SK-N-SH (cell line): ENCODE results near the gene CARD18. TPM values are rescaled to one million over a fixed set of nuclear protein-coding genes. Genes with fewer than 3 reads are reported as not detected.

ENCODE experiments used
- CTCF ChIA-PET: fragments of 300-600, 350-600 bp; formaldehyde crosslinking; extraction: SDS; loops from one replicate; lab custom pipeline; 2021; lab: Yijun Ruan, JAX
- POLR2A ChIA-PET: fragments of 350-600 bp; sonication (Branson Sonifier 250); formaldehyde crosslinking; extraction: SDS; loops from one replicate; lab custom pipeline; 2020; ENCODE audit warnings: antibody characterized with exemption, inconsistent platforms; lab: Yijun Ruan, JAX
- DNase-seq: peaks from one replicate; pipeline ENCODE4 v3.0.0; 2012
- H2AFZ ChIP-seq: fragments of 200-600 bp; sonication (generic); 2 replicates; pipeline ENCODE4 v1.8.1; 2016; ENCODE audit warnings: antibody characterized with exemption, mild to moderate bottlenecking, low read depth
- H3F3A ChIP-seq: fragments of 200-600 bp; sonication (generic); replicated peaks from 2 replicates; pipeline ENCODE3; 2016; ENCODE audit warnings: antibody characterized with exemption, mild to moderate bottlenecking; ENCODE audit not compliant: insufficient read depth
- H3K27ac ChIP-seq, 2 experiments: fragments of 200-500 bp in 1 of 2; fragments of 200-600 bp in 1 of 2; sonication (Bioruptor generic) in 1 of 2; sonication (generic), shearing (Covaris generic) in 1 of 2; 2 replicates each; pipeline versions ENCODE4 v1.5.1 to v1.6.1; 2014 to 2016; ENCODE audit warnings: low read depth in 2 of 2, inconsistent platforms in 1 of 2, low read length in 1 of 2, mild to moderate bottlenecking in 1 of 2, mixed read lengths in 1 of 2
- H3K27me3 ChIP-seq: fragments of 200-600 bp; sonication (generic), shearing (Covaris generic); 2 replicates; pipeline ENCODE4 v1.6.1; 2016; ENCODE audit warnings: mixed run types; ENCODE audit not compliant: insufficient read depth
- H3K36me3 ChIP-seq, 2 experiments: fragments of 200-500 bp in 1 of 2; fragments of 200-600 bp in 1 of 2; sonication (Bioruptor generic) in 1 of 2; sonication (generic) in 1 of 2; replicated peaks in 1 of 2; 2 replicates each; pipeline versions ENCODE3 to v1.5.1; 2014 to 2016; ENCODE audit warnings: low read length in 1 of 2, mild to moderate bottlenecking in 1 of 2; ENCODE audit not compliant: insufficient read depth in 2 of 2, control insufficient read depth in 1 of 2
- H3K4me1 ChIP-seq, 2 experiments: fragments of 200-500 bp in 1 of 2; fragments of 200-600 bp in 1 of 2; sonication (Bioruptor generic) in 1 of 2; sonication (generic), shearing (Covaris generic) in 1 of 2; 2 replicates each; pipeline versions ENCODE4 v1.5.1 to v1.6.1; 2014 to 2016; ENCODE audit warnings: low read depth in 1 of 2, low read length in 1 of 2, mixed run types in 1 of 2; ENCODE audit not compliant: insufficient read depth in 2 of 2, control insufficient read depth in 1 of 2
- H3K4me2 ChIP-seq: fragments of 200-600 bp; sonication (generic), shearing (Covaris generic); 2 replicates; pipeline ENCODE4 v1.6.1; 2017; ENCODE audit warnings: mixed run types
- H3K4me3 ChIP-seq, 2 experiments: fragments of 200-500 bp in 1 of 2; fragments of 200-600 bp in 1 of 2; sonication (Bioruptor generic) in 1 of 2; sonication (generic), shearing (Covaris generic) in 1 of 2; 2 replicates each; pipeline versions ENCODE4 v1.5.1 to v1.8.1; 2014 to 2016; ENCODE audit warnings: low read depth in 2 of 2, inconsistent platforms in 1 of 2, low read length in 1 of 2, mild to moderate bottlenecking in 1 of 2, mixed read lengths in 1 of 2, moderate library complexity in 1 of 2
- H3K79me2 ChIP-seq: fragments of 200-600 bp; sonication (generic); 2 replicates; pipeline ENCODE4 v1.8.1; 2017; ENCODE audit warnings: mild to moderate bottlenecking; ENCODE audit not compliant: insufficient read depth
- H3K9ac ChIP-seq: fragments of 200-600 bp; sonication (generic); 2 replicates; pipeline ENCODE4 v1.6.1; 2017; ENCODE audit warnings: mixed run types
- H3K9me2 ChIP-seq: fragments of 200-600 bp; sonication (generic); 2 replicates; pipeline ENCODE4 v1.6.1; 2017; ENCODE audit warnings: mixed run types
- H3K9me3 ChIP-seq: fragments of 200-600 bp; sonication (generic); 2 replicates; pipeline ENCODE4 v1.6.1; 2017; ENCODE audit warnings: mixed run types, mild to moderate bottlenecking, moderate library complexity
- H4K20me1 ChIP-seq: fragments of 200-600 bp; sonication (generic); 2 replicates; pipeline ENCODE4 v1.6.1; 2017; ENCODE audit warnings: mild to moderate bottlenecking, mixed run types; ENCODE audit not compliant: insufficient read depth
- CTCF ChIP-seq: fragments of 200-600 bp; sonication (generic); IDR thresholded peaks from 2 replicates; pipeline ENCODE4 v1.6.1; 2017; ENCODE audit warnings: antibody characterized with exemption, mild to moderate bottlenecking, moderate library complexity
- ELF1 ChIP-seq: IDR thresholded peaks from 2 replicates; pipeline ENCODE4 v1.4.0; 2012
- EP300 ChIP-seq, 2 experiments: IDR thresholded peaks; 2 replicates each; pipeline versions ENCODE4 v1.4.0 to v1.6.1; 2012; ENCODE audit warnings: borderline replicate concordance in 1 of 2, low read depth in 1 of 2, low read length in 1 of 2
- FOSL2 ChIP-seq: IDR thresholded peaks from 2 replicates; pipeline ENCODE4 v1.4.0; 2012; ENCODE audit warnings: low read depth, mild to moderate bottlenecking, moderate library complexity, borderline replicate concordance
- FOXJ3 ChIP-seq: sonication (generic); formaldehyde crosslinking; IDR thresholded peaks from 2 replicates; pipeline ENCODE4 v1.5.1; 2020; ENCODE audit warnings: mild to moderate bottlenecking, missing genetic modification reagents
- GABPA ChIP-seq: IDR thresholded peaks from 2 replicates; pipeline ENCODE4 v1.4.0; 2012; ENCODE audit warnings: low read depth, mild to moderate bottlenecking
- MEF2A ChIP-seq: IDR thresholded peaks from 2 replicates; pipeline ENCODE4 v1.4.0; 2012; ENCODE audit warnings: low read depth, borderline replicate concordance
- MXI1 ChIP-seq: IDR thresholded peaks from 2 replicates; pipeline ENCODE4 v1.6.1; 2012; ENCODE audit warnings: mild to moderate bottlenecking, low read depth, low read length, improper control_type of control experiment
- NFIC ChIP-seq: IDR thresholded peaks from 2 replicates; pipeline ENCODE4 v1.4.0; 2012; ENCODE audit warnings: borderline replicate concordance
- NRF1 ChIP-seq: IDR thresholded peaks from 2 replicates; pipeline ENCODE4 v1.6.1; 2012; ENCODE audit warnings: low read depth, mild to moderate bottlenecking, low read length
- RFX5 ChIP-seq: IDR thresholded peaks from 2 replicates; pipeline ENCODE4 v1.6.1; 2012; ENCODE audit warnings: mild to moderate bottlenecking, improper control_type of control experiment, low read length
- RXRA ChIP-seq: IDR thresholded peaks from 2 replicates; pipeline ENCODE4 v1.4.0; 2012; ENCODE audit warnings: low read depth, mild to moderate bottlenecking, borderline replicate concordance
- TCF12 ChIP-seq: IDR thresholded peaks from 2 replicates; pipeline ENCODE4 v1.4.0; 2012
- USF2 ChIP-seq: fragments of 150-350 bp; IDR thresholded peaks from 2 replicates; pipeline ENCODE4 v1.6.1; 2017; ENCODE audit warnings: antibody characterized with exemption, low read length, low read depth, borderline replicate concordance
- ZBTB33 ChIP-seq: IDR thresholded peaks from 2 replicates; pipeline ENCODE4 v1.4.0; 2012; ENCODE audit warnings: low read depth, borderline replicate concordance
- WGBS: methylation state at CpG from one replicate; pipeline ENCODE4 v1.1.6; 2017; ENCODE audit warnings: low lambda C conversion rate; 5-methylcytosine and 5-hydroxymethylcytosine counted together
- polyA plus RNA-seq, 3 experiments: library from polyadenylated mRNA; depleted of rRNA; stranded (reverse); fragments of >200 nt; gene quantifications; 2 replicates each; pipeline ENCODE4 v1.2.3, GENCODE V29; 2012

CARD18 gene
- polyA plus RNA-seq, 1 of the 3 experiments (the other 2 are of a cell fraction), result not detected

DNA sequence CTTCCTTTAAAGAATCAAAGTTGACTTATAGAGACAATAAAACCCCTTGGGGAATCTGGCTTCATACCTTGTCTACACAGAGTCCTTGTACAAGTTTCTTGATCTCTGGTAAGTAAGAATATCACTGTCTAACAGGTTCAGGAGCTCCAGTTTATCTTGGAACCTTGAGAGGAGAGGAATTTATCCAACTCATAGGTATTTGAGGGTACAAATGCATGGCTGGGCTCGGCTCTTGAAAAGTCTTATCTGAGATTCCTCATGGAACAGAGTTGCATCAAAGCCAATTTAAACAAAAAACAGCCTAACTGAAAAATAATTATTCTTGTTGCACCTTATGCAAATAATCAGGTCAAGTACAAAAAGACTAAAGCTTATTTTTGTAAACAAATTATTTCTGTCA lies 33.4 kb downstream of the CARD18 start:
- Histone ChIP-seq H3K9me3 (no peaks in the 10 kb centered on the region), H3F3A (no peaks in the 10 kb centered on the region), H3K79me2 (no peaks in the 10 kb centered on the region), H3K27ac (no peak overlapping the region), H2AFZ (no peak overlapping the region), H3K36me3 (no peaks in the 10 kb centered on the region), H3K4me2 (no peak overlapping the region), H3K4me3 (no peak overlapping the region), H3K9ac (no peak overlapping the region), H4K20me1 (no peaks in the 10 kb centered on the region)
- CTCF ChIA-PET, result no interaction called here
- no peak for DNase-seq
- TF ChIP-seq EP300 (IDR thresholded peaks at IDR 0.05; ENCODE audit: borderline replicate concordance in 1 of 2, low read depth in 1 of 2, low read length in 1 of 2) (no peak), TCF12 (no peak), ZBTB33 (no peak), ELF1 (no peak), NFIC (no peak), CTCF (no peak), NRF1 (no peak), MEF2A (no peak)
- TF ChIP-seq, all 33 proteins: peak for 0
- POLR2A ChIA-PET, result no interaction called here
- 26% methylated on average over 1 of the region's 1 CpG for WGBS
- Histone ChIP-seq H3K27me3 (no peaks in the 10 kb centered on the region), H3K9me2 (no peaks in the 10 kb centered on the region), H3K4me1 (no peaks in the 10 kb centered on the region; a peak in 1 of 4 replicates)

DNA sequence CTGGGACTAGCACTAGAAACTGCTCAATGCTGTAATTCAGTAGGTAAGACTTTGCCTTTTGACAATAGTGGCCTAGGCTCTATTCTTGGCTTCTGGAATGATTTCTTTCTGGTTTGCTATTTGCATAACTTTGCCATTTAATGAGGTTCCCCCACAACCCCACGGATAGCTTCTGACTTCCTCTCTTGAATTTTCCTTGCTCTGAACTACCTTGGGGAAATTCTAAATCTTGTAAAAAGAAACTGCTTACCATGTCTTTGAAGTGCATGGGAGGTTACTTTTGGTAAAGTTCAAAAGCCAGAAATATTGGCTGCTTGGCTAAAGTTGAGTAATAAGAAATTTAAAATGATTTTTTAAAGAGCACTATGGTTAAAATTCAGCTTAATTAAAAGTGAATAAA lies 35.3 kb downstream of the CARD18 start:
- Histone ChIP-seq H3K9ac (no peak overlapping the region), H3K9me3 (no peaks in the 10 kb centered on the region)
- CTCF ChIA-PET, result no interaction called here

More for the DNA sequence above, 35.3 kb downstream of the CARD18 start:
- no peaks in the 10 kb centered on the region for H3F3A ChIP-seq
- H2AFZ ChIP-seq, result no peak overlapping the region
- 15% methylated on average over 1 of the region's 1 CpG for WGBS
- no peaks in the 10 kb centered on the region for H3K9me2 ChIP-seq
- no peaks in the 10 kb centered on the region; a peak in 1 of 4 replicates for H3K4me1 ChIP-seq
- H3K4me2 ChIP-seq, result no peak overlapping the region
- H3K27me3 ChIP-seq, result no peaks in the 10 kb centered on the region
- H4K20me1 ChIP-seq, result no peaks in the 10 kb centered on the region
- TF ChIP-seq RXRA, result no peak
- no peak for TF ChIP-seq TCF12
- no peak for TF ChIP-seq USF2
- TF ChIP-seq MXI1, result no peak
- no peak for TF ChIP-seq EP300 (IDR thresholded peaks at IDR 0.05; ENCODE audit: borderline replicate concordance in 1 of 2, low read depth in 1 of 2, low read length in 1 of 2)
- TF ChIP-seq FOXJ3, result no peak
- TF ChIP-seq NFIC, result no peak
- no peak for TF ChIP-seq FOSL2
- no peak for TF ChIP-seq GABPA
- no peak for TF ChIP-seq CTCF
- no peak for TF ChIP-seq RFX5
- no peak overlapping the region for H3K4me3 ChIP-seq
- DNase-seq, result no peak
- POLR2A ChIA-PET, result no interaction called here
- no peaks in the 10 kb centered on the region for H3K79me2 ChIP-seq
- H3K27ac ChIP-seq, result no peak overlapping the region
- no peaks in the 10 kb centered on the region for H3K36me3 ChIP-seq
